ENCODE results near the gene CHRM4.

The CHRM4 gene

GRCh38 chr11:46389450-46390330 lies 1.9 kb downstream of the CHRM4 start:
- Histone ChIP-seq H3K27ac (ENCODE audit: low read depth in 2 of 2, low read length in 2 of 2) (no peak overlapping the region), H3K4me1 (ENCODE audit: control insufficient read depth in 2 of 2, insufficient read depth in 2 of 2, low read length in 2 of 2) (peaks cover 10 to 28% of the 10 kb centered on the region in 2 donors), H3K9me3 (ENCODE audit: control insufficient read depth in 2 of 2, low read length in 2 of 2) (no peaks in the 10 kb centered on the region), H3K4me3 (ENCODE audit: low read length in 2 of 2) (peak overlapping the region; percentile 50 to 61), H3K36me3 (ENCODE audit: control insufficient read depth in 2 of 2, insufficient read depth in 2 of 2, low read length in 2 of 2) (no peaks in the 10 kb centered on the region), H3K27me3 (ENCODE audit: control insufficient read depth in 2 of 2, insufficient read depth in 2 of 2, low read length in 2 of 2) (peaks cover 34 to 46% of the 10 kb centered on the region in 2 donors), H3K9ac (ENCODE audit: low read depth in 1 of 2, low read length in 2 of 2) (no peak overlapping the region)

GRCh38 chr11:46388619-46389449 lies 2.7 kb downstream of the CHRM4 start:
- H3K27ac ChIP-seq (ENCODE audit: low read depth in 2 of 2, low read length in 2 of 2): no peak overlapping the region
- H3K9me3 ChIP-seq (ENCODE audit: control insufficient read depth in 2 of 2, low read length in 2 of 2): no peaks in the 10 kb centered on the region
- H3K4me3 ChIP-seq (ENCODE audit: low read length in 2 of 2): peak overlapping the region in 1 of 2 donors; percentile 61
- peaks cover 34 to 46% of the 10 kb centered on the region in 2 donors for H3K27me3 ChIP-seq (ENCODE audit: control insufficient read depth in 2 of 2, insufficient read depth in 2 of 2, low read length in 2 of 2)
- no peak overlapping the region for H3K9ac ChIP-seq (ENCODE audit: low read depth in 1 of 2, low read length in 2 of 2)
- no peaks in the 10 kb centered on the region for H3K36me3 ChIP-seq (ENCODE audit: control insufficient read depth in 2 of 2, insufficient read depth in 2 of 2, low read length in 2 of 2)
- H3K4me1 ChIP-seq (ENCODE audit: control insufficient read depth in 2 of 2, insufficient read depth in 2 of 2, low read length in 2 of 2): peaks cover 14 to 35% of the 10 kb centered on the region in 2 donors

- Histone ChIP-seq H3K36me3 (ENCODE audit: control insufficient read depth in 2 of 2, insufficient read depth in 2 of 2, low read length in 2 of 2) (no peaks in the 10 kb centered on the region), H3K4me3 (ENCODE audit: low read length in 2 of 2) (no peak overlapping the region), H3K4me1 (ENCODE audit: control insufficient read depth in 2 of 2, insufficient read depth in 2 of 2, low read length in 2 of 2) (peaks cover 14 to 41% of the 10 kb centered on the region in 2 donors), H3K9me3 (ENCODE audit: control insufficient read depth in 2 of 2, low read length in 2 of 2) (no peaks in the 10 kb centered on the region), H3K27ac (ENCODE audit: low read depth in 2 of 2, low read length in 2 of 2) (no peak overlapping the region), H3K27me3 (ENCODE audit: control insufficient read depth in 2 of 2, insufficient read depth in 2 of 2, low read length in 2 of 2) (peaks cover 34 to 46% of the 10 kb centered on the region in 2 donors), H3K9ac (ENCODE audit: low read depth in 1 of 2, low read length in 2 of 2) (no peak overlapping the region)
Measured at GRCh38 chr11:46387919-46388618, 3.5 kb downstream of the CHRM4 start.

GRCh38 chr11:46387456-46387855 lies 4.1 kb downstream of the CHRM4 start:
- peaks cover 34 to 47% of the 10 kb centered on the region in 2 donors for H3K27me3 ChIP-seq (ENCODE audit: control insufficient read depth in 2 of 2, insufficient read depth in 2 of 2, low read length in 2 of 2)
- H3K4me3 ChIP-seq (ENCODE audit: low read length in 2 of 2): no peak overlapping the region
- H3K9ac ChIP-seq (ENCODE audit: low read depth in 1 of 2, low read length in 2 of 2): no peak overlapping the region
- H3K36me3 ChIP-seq (ENCODE audit: control insufficient read depth in 2 of 2, insufficient read depth in 2 of 2, low read length in 2 of 2): no peaks in the 10 kb centered on the region
- H3K4me1 ChIP-seq (ENCODE audit: control insufficient read depth in 2 of 2, insufficient read depth in 2 of 2, low read length in 2 of 2): peaks cover 15 to 42% of the 10 kb centered on the region in 2 donors
- H3K9me3 ChIP-seq (ENCODE audit: control insufficient read depth in 2 of 2, low read length in 2 of 2): no peaks in the 10 kb centered on the region
- H3K27ac ChIP-seq (ENCODE audit: low read depth in 2 of 2, low read length in 2 of 2): no peak overlapping the region

GRCh38 chr11:46386674-46387073 lies 4.9 kb downstream of the CHRM4 start:
- Histone ChIP-seq H3K27me3 (ENCODE audit: control insufficient read depth in 2 of 2, insufficient read depth in 2 of 2, low read length in 2 of 2) (peaks cover 34 to 50% of the 10 kb centered on the region in 2 donors), H3K36me3 (ENCODE audit: control insufficient read depth in 2 of 2, insufficient read depth in 2 of 2, low read length in 2 of 2) (no peaks in the 10 kb centered on the region), H3K4me1 (ENCODE audit: control insufficient read depth in 2 of 2, insufficient read depth in 2 of 2, low read length in 2 of 2) (peaks cover 21 to 49% of the 10 kb centered on the region in 2 donors), H3K4me3 (ENCODE audit: low read length in 2 of 2) (no peak overlapping the region), H3K27ac (ENCODE audit: low read depth in 2 of 2, low read length in 2 of 2) (no peak overlapping the region), H3K9ac (ENCODE audit: low read depth in 1 of 2, low read length in 2 of 2) (no peak overlapping the region), H3K9me3 (ENCODE audit: control insufficient read depth in 2 of 2, low read length in 2 of 2) (no peaks in the 10 kb centered on the region)

GRCh38 chr11:46386005-46386578 lies 5.5 kb downstream of the CHRM4 start:
- H3K9me3 ChIP-seq (ENCODE audit: control insufficient read depth in 2 of 2, low read length in 2 of 2): no peaks in the 10 kb centered on the region
- H3K4me1 ChIP-seq (ENCODE audit: control insufficient read depth in 2 of 2, insufficient read depth in 2 of 2, low read length in 2 of 2): peaks cover 21 to 49% of the 10 kb centered on the region in 2 donors
- no peak overlapping the region for H3K27ac ChIP-seq (ENCODE audit: low read depth in 2 of 2, low read length in 2 of 2)
- H3K4me3 ChIP-seq (ENCODE audit: low read length in 2 of 2): no peak overlapping the region
- H3K36me3 ChIP-seq (ENCODE audit: control insufficient read depth in 2 of 2, insufficient read depth in 2 of 2, low read length in 2 of 2): no peaks in the 10 kb centered on the region
- no peak overlapping the region for H3K9ac ChIP-seq (ENCODE audit: low read depth in 1 of 2, low read length in 2 of 2)
- H3K27me3 ChIP-seq (ENCODE audit: control insufficient read depth in 2 of 2, insufficient read depth in 2 of 2, low read length in 2 of 2): peaks cover 34 to 50% of the 10 kb centered on the region in 2 donors

GRCh38 chr11:46385169-46386004 lies 6.2 kb downstream of the CHRM4 start:
- H3K27ac ChIP-seq (ENCODE audit: low read depth in 2 of 2, low read length in 2 of 2): no peak overlapping the region
- H3K9ac ChIP-seq (ENCODE audit: low read depth in 1 of 2, low read length in 2 of 2): no peak overlapping the region
- H3K4me3 ChIP-seq (ENCODE audit: low read length in 2 of 2): no peak overlapping the region
- peaks cover 30 to 46% of the 10 kb centered on the region in 2 donors for H3K27me3 ChIP-seq (ENCODE audit: control insufficient read depth in 2 of 2, insufficient read depth in 2 of 2, low read length in 2 of 2)
- H3K36me3 ChIP-seq (ENCODE audit: control insufficient read depth in 2 of 2, insufficient read depth in 2 of 2, low read length in 2 of 2): no peaks in the 10 kb centered on the region
- no peaks in the 10 kb centered on the region for H3K9me3 ChIP-seq (ENCODE audit: control insufficient read depth in 2 of 2, low read length in 2 of 2)
- H3K4me1 ChIP-seq (ENCODE audit: control insufficient read depth in 2 of 2, insufficient read depth in 2 of 2, low read length in 2 of 2): peaks cover 21 to 44% of the 10 kb centered on the region in 2 donors

GRCh38 chr11:46383974-46384701 lies 7.4 kb downstream of the CHRM4 start:
- H3K27ac ChIP-seq (ENCODE audit: low read depth in 2 of 2, low read length in 2 of 2): peak overlapping the region in 1 of 2 donors; percentile 15
- no peak overlapping the region for H3K9ac ChIP-seq (ENCODE audit: low read depth in 1 of 2, low read length in 2 of 2)
- no peaks in the 10 kb centered on the region for H3K9me3 ChIP-seq (ENCODE audit: control insufficient read depth in 2 of 2, low read length in 2 of 2)
- peaks cover 14 to 36% of the 10 kb centered on the region in 2 donors for H3K4me1 ChIP-seq (ENCODE audit: control insufficient read depth in 2 of 2, insufficient read depth in 2 of 2, low read length in 2 of 2)
- H3K4me3 ChIP-seq (ENCODE audit: low read length in 2 of 2): no peak overlapping the region
- no peaks in the 10 kb centered on the region for H3K36me3 ChIP-seq (ENCODE audit: control insufficient read depth in 2 of 2, insufficient read depth in 2 of 2, low read length in 2 of 2)
- H3K27me3 ChIP-seq (ENCODE audit: control insufficient read depth in 2 of 2, insufficient read depth in 2 of 2, low read length in 2 of 2): peaks cover 19 to 36% of the 10 kb centered on the region in 2 donors
